Ovary (tissue), 3 donors: ENCODE data around the gene ASB14.
A peak's percentile ranks its signal among the peaks of the same experiment; 100 is the strongest.

Experiments used
- CTCF ChIP-seq, 3 donors: fragments of 450-650 bp in 2 of 3; fragments of 200-600 bp in 1 of 3; IDR thresholded peaks; one replicate each; pipeline versions ENCODE4 v1.5.1 to v1.8.0; 2016 to 2022; ENCODE audit warnings: antibody characterized with exemption in 3 of 3, mild to moderate bottlenecking in 1 of 3
- POLR2A ChIP-seq: fragments of 450-650 bp; IDR thresholded peaks from one replicate; pipeline ENCODE4 v1.6.1; 2017; ENCODE audit warnings: antibody characterized with exemption, mild to moderate bottlenecking, moderate library complexity
- donor health status: DM: no; HTN: no; CAD: no.

- TF ChIP-seq CTCF (IDR thresholded peaks at IDR 0.05): peak in 2 of 3 donors; percentile 39 to 49
- no peak for TF ChIP-seq POLR2A
These were observed 70.6 kb downstream of the ASB14 start for GRCh38 chr3:57221883-57222282.
